ENCODE data around the gene STMN3. TPM values are rescaled to one million over a fixed set of nuclear protein-coding genes. Genes with fewer than 3 reads are reported as not detected.
A peak's percentile ranks its signal among the peaks of the same experiment; 100 is the strongest.

Gene STMN3
- total and polyA plus RNA-seq, 2 of the 8 experiments (the other 6 are each of a cell fraction or from before 2014, with no cell fraction given) = 51.5 to 63.1 TPM

DNA sequence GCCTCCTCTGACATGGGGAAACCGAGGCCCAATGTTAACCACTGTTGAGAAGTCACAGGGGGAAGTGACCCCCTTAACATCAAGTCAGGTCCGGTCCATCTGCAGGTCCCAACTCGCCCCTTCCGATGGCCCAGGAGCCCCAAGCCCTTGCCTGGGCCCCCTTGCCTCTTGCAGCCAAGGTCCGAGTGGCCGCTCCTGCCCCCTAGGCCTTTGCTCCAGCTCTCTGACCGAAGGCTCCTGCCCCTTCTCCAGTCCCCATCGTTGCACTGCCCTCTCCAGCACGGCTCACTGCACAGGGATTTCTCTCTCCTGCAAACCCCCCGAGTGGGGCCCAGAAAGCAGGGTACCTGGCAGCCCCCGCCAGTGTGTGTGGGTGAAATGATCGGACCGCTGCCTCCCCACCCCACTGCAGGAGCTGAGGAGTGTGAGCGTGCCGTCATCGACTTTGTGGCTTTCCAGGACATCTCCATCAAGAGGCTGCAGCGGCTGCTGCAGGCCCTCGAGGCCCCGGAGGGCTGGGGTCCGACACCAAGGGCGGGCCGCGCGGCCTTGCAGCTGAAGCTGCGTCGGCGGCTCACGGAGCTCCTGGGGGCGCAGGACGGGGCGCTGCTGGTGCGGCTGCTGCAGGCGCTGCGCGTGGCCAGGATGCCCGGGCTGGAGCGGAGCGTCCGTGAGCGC lies 44.8 kb upstream of the STMN3 start:
- POLR2A ChIA-PET (ENCODE audit: partially characterized antibody) = interaction anchor here (0.5 to 4.2 kb wide), 19 partner anchors 8 to 166 kb away, joined by 3 to 49 read pairs (median 3); partner anchors contain the start of genes ARFRP1, GMEB2, LIME1 and SLC2A4RG

More for the DNA sequence above, 44.8 kb upstream of the STMN3 start:
- H2BK12ac ChIP-seq (ENCODE audit: low read depth, low read length) = no peak overlapping the region
- no peak overlapping the region for H2BK5ac ChIP-seq (ENCODE audit: low read depth, low read length)
- no peaks in the 10 kb centered on the region for H3K79me2 ChIP-seq (ENCODE audit: control insufficient read depth in 1 of 2, insufficient read depth in 2 of 2, low read length in 2 of 2)
- H3K36me3 ChIP-seq (ENCODE audit: control insufficient read depth in 2 of 4, insufficient read depth in 4 of 4, low read length in 3 of 4) = peaks cover 0 to 3% (median 0%) of the 10 kb centered on the region in 4 experiments; a peak in 1 of 8 replicates
- no peak overlapping the region for H3K23ac ChIP-seq (ENCODE audit: insufficient read length)
- H2AK5ac ChIP-seq (ENCODE audit: low read depth, low read length) = no peak overlapping the region
- H4K20me1 ChIP-seq (replicated peaks in 1 of 2; ENCODE audit: control insufficient read depth in 1 of 2, insufficient read depth in 2 of 2, low read length in 2 of 2) = peaks cover 2 to 10% of the 10 kb centered on the region in 2 experiments
- no peak overlapping the region for H3K4me2 ChIP-seq (ENCODE audit: insufficient read depth in 1 of 2, low read depth in 2 of 2, low read length in 2 of 2)
- no peaks in the 10 kb centered on the region for H3K27me3 ChIP-seq (replicated peaks in 1 of 4; ENCODE audit: control insufficient read depth in 3 of 4, extremely low read depth in 1 of 4, insufficient read depth in 3 of 4, low read length in 3 of 4)
- H4K8ac ChIP-seq (ENCODE audit: extremely low read depth, insufficient read depth, low read length) = no peak overlapping the region; the same call in 1 of the 2 replicates
- no peak overlapping the region for H2BK15ac ChIP-seq (ENCODE audit: low read length)
- H4K5ac ChIP-seq (ENCODE audit: insufficient read length, low read depth, low read length) = no peak overlapping the region
- no peak overlapping the region for H3K4ac ChIP-seq (replicated peaks; ENCODE audit: insufficient read length, low read depth, low read length)
- peaks cover 0 to 12% (median 7%) of the 10 kb centered on the region in 4 experiments; a peak in 4 of 7 replicates for H3K4me1 ChIP-seq (replicated peaks in 1 of 4; ENCODE audit: control insufficient read depth in 3 of 4, insufficient read depth in 4 of 4, low read length in 3 of 4)
- H4K91ac ChIP-seq (replicated peaks; ENCODE audit: insufficient read length, low read length) = no peak overlapping the region
- TF ChIP-seq MAFK (IDR thresholded peaks at IDR 0.05; ENCODE audit: low read depth, low read length) = no peak
- no peak for TF ChIP-seq SAP30 (IDR thresholded peaks at IDR 0.05; ENCODE audit: insufficient read depth, insufficient replicate concordance, low read length)
- TF ChIP-seq, protein P1, sequence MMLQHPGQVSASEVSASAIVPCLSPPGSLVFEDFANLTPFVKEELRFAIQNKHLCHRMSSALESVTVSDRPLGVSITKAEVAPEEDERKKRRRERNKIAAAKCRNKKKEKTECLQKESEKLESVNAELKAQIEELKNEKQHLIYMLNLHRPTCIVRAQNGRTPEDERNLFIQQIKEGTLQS (IDR thresholded peaks at IDR 0.05; ENCODE audit: insufficient read depth, low read depth, low read length) = no peak
- no peak for TF ChIP-seq SP4 (IDR thresholded peaks at IDR 0.05; ENCODE audit: low read length)
- no peak overlapping the region for H2BK20ac ChIP-seq (ENCODE audit: low read length)
- H3K27ac ChIP-seq (ENCODE audit: low read depth, low read length) = no peak overlapping the region
- DNase-seq (ENCODE audit: low read depth in 1 of 2, low spot score in 2 of 2) (peak in 1 of 2 experiments; percentile 51), FAIRE-seq (no peak)
- no peaks in the 10 kb centered on the region for H3K79me1 ChIP-seq (ENCODE audit: low read depth, low read length)
- H2BK120ac ChIP-seq (replicated peaks; ENCODE audit: low read depth, low read length) = no peak overlapping the region
- H3K23me2 ChIP-seq (ENCODE audit: low read depth, low read length) = peaks cover 8% of the 10 kb centered on the region; the same call in 1 of the 2 replicates
- no peak overlapping the region for H3K18ac ChIP-seq (ENCODE audit: extremely low read depth, low read length)
- H3K14ac ChIP-seq (ENCODE audit: insufficient read length) = no peak overlapping the region
- no peak overlapping the region for H3K4me3 ChIP-seq (ENCODE audit: extremely low read depth in 1 of 4, insufficient read depth in 2 of 4, low read depth in 3 of 4, low read length in 4 of 4)
- no peaks in the 10 kb centered on the region; a peak in 1 of 4 replicates for H3K9me3 ChIP-seq (ENCODE audit: insufficient read depth in 2 of 2, low read depth in 1 of 2, low read length in 1 of 2)
- CTCF ChIA-PET (ENCODE audit: partially characterized antibody) = interaction anchor here (0.6 to 2.4 kb wide), 9 partner anchors 9 to 241 kb away, joined by 3 to 9 read pairs (median 4); partner anchors contain the start of genes ARFRP1 and ZGPAT
- 88% methylated on average over 38 of the region's 40 CpGs; no CpG with 5 or more reads in 1 of the 2 experiments for WGBS, 2 experiments (ENCODE audit: extremely low coverage in 1 of 2, insufficient coverage in 1 of 2, insufficient read length in 1 of 2, insufficient replicate concordance in 2 of 2, low coverage in 1 of 2, low lambda C conversion rate in 2 of 2, missing lambda C conversion rate in 1 of 2)
- no peak overlapping the region for H3K56ac ChIP-seq (replicated peaks; ENCODE audit: insufficient read length, low read depth, low read length)
- H2AFZ ChIP-seq (ENCODE audit: low read length) = no peak overlapping the region
- no peak overlapping the region for H3K9ac ChIP-seq (replicated peaks in 1 of 4; ENCODE audit: extremely low read depth in 1 of 4, low read depth in 3 of 4, low read length in 3 of 4)

All from H1 (cell line).